ENCODE data around the gene CREB3L4.
"Not testable (repeated sequence)": the region's sequence is repeated elsewhere in the genome, so short reads cannot be mapped to it uniquely, and the experiment has no call there.

DNA sequence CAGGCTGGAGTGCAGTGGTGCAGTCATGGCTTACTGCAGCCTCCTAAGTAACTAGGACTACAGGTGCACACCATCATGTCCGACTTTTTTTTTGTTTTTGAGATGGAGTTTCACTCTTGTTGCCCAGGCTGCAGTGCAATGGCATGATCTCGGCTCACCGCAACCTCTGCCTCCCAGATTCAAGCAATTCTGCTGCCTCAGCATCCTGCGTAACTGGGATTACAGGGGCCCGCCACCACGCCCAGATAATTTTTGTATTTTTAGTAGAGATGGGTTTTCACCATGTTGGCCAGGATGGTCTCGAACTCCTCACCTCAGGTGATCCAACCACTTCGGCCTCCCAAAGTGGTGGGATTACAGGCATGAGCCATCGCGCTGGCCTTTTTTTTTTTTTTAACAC, 29.2 kb downstream of the CREB3L4 start:
- TF ChIP-seq EZH2 (IDR thresholded peaks at IDR 0.05; ENCODE audit: low read depth), result not testable (repeated sequence)
- TF ChIP-seq, protein P1, sequence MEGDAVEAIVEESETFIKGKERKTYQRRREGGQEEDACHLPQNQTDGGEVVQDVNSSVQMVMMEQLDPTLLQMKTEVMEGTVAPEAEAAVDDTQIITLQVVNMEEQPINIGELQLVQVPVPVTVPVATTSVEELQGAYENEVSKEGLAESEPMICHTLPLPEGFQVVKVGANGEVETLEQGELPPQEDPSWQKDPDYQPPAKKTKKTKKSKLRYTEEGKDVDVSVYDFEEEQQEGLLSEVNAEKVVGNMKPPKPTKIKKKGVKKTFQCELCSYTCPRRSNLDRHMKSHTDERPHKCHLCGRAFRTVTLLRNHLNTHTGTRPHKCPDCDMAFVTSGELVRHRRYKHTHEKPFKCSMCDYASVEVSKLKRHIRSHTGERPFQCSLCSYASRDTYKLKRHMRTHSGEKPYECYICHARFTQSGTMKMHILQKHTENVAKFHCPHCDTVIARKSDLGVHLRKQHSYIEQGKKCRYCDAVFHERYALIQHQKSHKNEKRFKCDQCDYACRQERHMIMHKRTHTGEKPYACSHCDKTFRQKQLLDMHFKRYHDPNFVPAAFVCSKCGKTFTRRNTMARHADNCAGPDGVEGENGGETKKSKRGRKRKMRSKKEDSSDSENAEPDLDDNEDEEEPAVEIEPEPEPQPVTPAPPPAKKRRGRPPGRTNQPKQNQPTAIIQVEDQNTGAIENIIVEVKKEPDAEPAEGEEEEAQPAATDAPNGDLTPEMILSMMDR (conservative IDR thresholded peaks at IDR 0.05), result not testable (repeated sequence)
